Stomach (tissue), 9 donors: ENCODE results near the gene ITIH4. TPM values are rescaled to one million over a fixed set of nuclear protein-coding genes. Genes with fewer than 3 reads are reported as not detected.

Experiments used
- DNase-seq, 2 donors: peaks; one replicate each; pipeline versions ENCODE4 v3.0.0 to v3.0.0-alpha.2; 2013 to 2019
- H3K27ac ChIP-seq, 5 donors: fragments of 200-600 bp in 4 of 5; sonication (generic) in 4 of 5; one replicate each; pipeline ENCODE4 v1.5.1; 2013 to 2019; ENCODE audit warnings: mild to moderate bottlenecking in 1 of 5, moderate library complexity in 1 of 5
- H3K27me3 ChIP-seq, 3 donors: fragments of 200-600 bp; sonication (generic); one replicate each; pipeline ENCODE4 v1.5.1; 2017 to 2019; ENCODE audit warnings: mixed run types in 1 of 3
- H3K36me3 ChIP-seq, 4 donors: fragments of 200-600 bp; sonication (generic); 1 replicate in 3 of 4; 2 replicates in 1 of 4; pipeline ENCODE4 v1.5.1; 2016 to 2019
- H3K4me1 ChIP-seq, 4 donors: fragments of 200-600 bp; sonication (generic); one replicate each; pipeline ENCODE4 v1.5.1; 2016 to 2019
- H3K4me3 ChIP-seq, 4 donors: fragments of 200-600 bp; sonication (generic) in 3 of 4; one replicate each; pipeline ENCODE4 v1.5.1; 2016 to 2019; ENCODE audit warnings: mild to moderate bottlenecking in 1 of 4
- H3K9me3 ChIP-seq, 4 donors: fragments of 200-600 bp; sonication (generic); one replicate each; pipeline ENCODE4 v1.5.1; 2016 to 2019
- EP300 ChIP-seq: sonication (generic); formaldehyde crosslinking; IDR thresholded peaks from one replicate; pipeline ENCODE4 v1.6.1; 2017; ENCODE audit warnings: antibody characterized with exemption
- POLR2A ChIP-seq, 4 donors: fragments of 450-650 bp; IDR thresholded peaks; one replicate each; pipeline ENCODE4 v1.6.1; 2016; ENCODE audit warnings: antibody characterized with exemption in 4 of 4, control low read depth in 2 of 4, mild to moderate bottlenecking in 1 of 4, moderate library complexity in 1 of 4
- POLR2AphosphoS5 ChIP-seq, 3 donors: sonication (generic); formaldehyde crosslinking; IDR thresholded peaks; one replicate each; pipeline ENCODE4 v1.6.1; 2016; ENCODE audit warnings: antibody characterized with exemption in 3 of 3
- WGBS, 5 donors: extraction: QIAGEN DNeasy Blood & Tissue Kit in 3 of 5; methylation state at CpG; one replicate each; pipeline versions ENCODE4 v1.1.5 to v1.1.7; 2013 to 2018; 5-methylcytosine and 5-hydroxymethylcytosine counted together
- intact Hi-C: fragments of 100-400 bp; cut with DNase I; formaldehyde crosslinking; loops from one replicate; pipeline ENCODE4 v1.15.1; 2023; ENCODE audit warnings: low total_unique reads
- polyA plus RNA-seq, 3 donors: library from polyadenylated mRNA; stranded (reverse); fragments of 200-250 nt; gene quantifications; one replicate each; pipeline ENCODE4 v1.2.3, GENCODE V29; 2013
- total RNA-seq, 5 donors: library from RNA; depleted of rRNA; stranded (reverse); fragments of >200 nt; gene quantifications; one replicate each; pipeline versions ENCODE4 v1.1.0 to v1.2.3, GENCODE V29; 2014 to 2016
- TF ChIP-seq, protein P1 (sequence below), 7 experiments: fragments of 450-650 bp in 4 of 7; fragments of 200-600 bp in 3 of 7; sonication (generic) in 3 of 7; IDR thresholded peaks; one replicate each; pipeline ENCODE4 v1.5.1; 2016 to 2019; ENCODE audit warnings: antibody characterized with exemption in 7 of 7, control low read depth in 2 of 7, mild to moderate bottlenecking in 1 of 7
- donor health status: healthy with polysubstance abuse.
- donor health status: Bipolar disorder and iron deficiency.
- donor health status: healthy.

ITIH4 gene
- total and polyA plus RNA-seq, 8 donors: 1.7 to 300 (median 18.5) TPM

DNA sequence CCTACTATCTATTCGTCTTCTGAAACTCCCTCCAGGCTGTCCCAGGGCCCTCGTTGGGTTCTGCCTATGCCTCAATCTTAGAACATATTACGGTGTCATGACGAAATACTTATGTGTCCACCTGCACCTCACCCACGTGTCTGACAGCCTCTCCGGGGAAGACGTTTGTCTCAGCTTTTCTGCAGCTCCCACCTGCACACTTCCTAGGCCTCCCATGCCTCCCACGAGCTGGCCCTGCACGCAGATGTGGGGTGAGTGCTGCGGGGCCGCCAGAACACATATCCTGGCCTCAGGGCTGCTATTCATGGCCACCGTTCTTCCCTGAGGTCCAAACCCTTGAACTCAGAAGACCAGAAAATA, 11.5 kb upstream of the ITIH4 start:
- H3K27ac ChIP-seq: no peak overlapping the region
- WGBS, 5 donors: 75 to 87% (median 83%) methylated on average over 12 of the region's 12 CpGs
- TF ChIP-seq POLR2A (IDR thresholded peaks at IDR 0.05) (no peak), EP300 (no peak), POLR2AphosphoS5 (IDR thresholded peaks at IDR 0.05) (no peak)
- TF ChIP-seq, protein P1, sequence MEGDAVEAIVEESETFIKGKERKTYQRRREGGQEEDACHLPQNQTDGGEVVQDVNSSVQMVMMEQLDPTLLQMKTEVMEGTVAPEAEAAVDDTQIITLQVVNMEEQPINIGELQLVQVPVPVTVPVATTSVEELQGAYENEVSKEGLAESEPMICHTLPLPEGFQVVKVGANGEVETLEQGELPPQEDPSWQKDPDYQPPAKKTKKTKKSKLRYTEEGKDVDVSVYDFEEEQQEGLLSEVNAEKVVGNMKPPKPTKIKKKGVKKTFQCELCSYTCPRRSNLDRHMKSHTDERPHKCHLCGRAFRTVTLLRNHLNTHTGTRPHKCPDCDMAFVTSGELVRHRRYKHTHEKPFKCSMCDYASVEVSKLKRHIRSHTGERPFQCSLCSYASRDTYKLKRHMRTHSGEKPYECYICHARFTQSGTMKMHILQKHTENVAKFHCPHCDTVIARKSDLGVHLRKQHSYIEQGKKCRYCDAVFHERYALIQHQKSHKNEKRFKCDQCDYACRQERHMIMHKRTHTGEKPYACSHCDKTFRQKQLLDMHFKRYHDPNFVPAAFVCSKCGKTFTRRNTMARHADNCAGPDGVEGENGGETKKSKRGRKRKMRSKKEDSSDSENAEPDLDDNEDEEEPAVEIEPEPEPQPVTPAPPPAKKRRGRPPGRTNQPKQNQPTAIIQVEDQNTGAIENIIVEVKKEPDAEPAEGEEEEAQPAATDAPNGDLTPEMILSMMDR (IDR thresholded peaks at IDR 0.05): no peak
- H3K9me3 ChIP-seq: no peaks in the 10 kb centered on the region
- intact Hi-C loops: no loop called here
- peaks cover 5 to 65% (median 57%) of the 10 kb centered on the region in 4 donors for H3K36me3 ChIP-seq
- peaks cover 27 to 56% (median 38%) of the 10 kb centered on the region in 4 donors for H3K4me1 ChIP-seq
- H3K4me3 ChIP-seq: no peak overlapping the region
- no peak for DNase-seq
- no peaks in the 10 kb centered on the region for H3K27me3 ChIP-seq

- no peak overlapping the region for H3K27ac ChIP-seq
- intact Hi-C loops: no loop called here
- peaks cover 26 to 51% (median 35%) of the 10 kb centered on the region in 4 donors for H3K4me1 ChIP-seq
- H3K9me3 ChIP-seq: no peaks in the 10 kb centered on the region
- H3K36me3 ChIP-seq: peaks cover 6 to 67% (median 56%) of the 10 kb centered on the region in 4 donors
- no peaks in the 10 kb centered on the region for H3K27me3 ChIP-seq
- DNase-seq: no peak
- no peak for TF ChIP-seq EP300
- no peak for TF ChIP-seq POLR2AphosphoS5 (IDR thresholded peaks at IDR 0.05)
- TF ChIP-seq, protein P1 (IDR thresholded peaks at IDR 0.05): no peak
- no peak for TF ChIP-seq POLR2A (IDR thresholded peaks at IDR 0.05)
- H3K4me3 ChIP-seq: no peak overlapping the region
- WGBS, 5 donors: 88 to 96% (median 95%) methylated on average over 9 to 12 of the region's 12 CpGs
Observed at GRCh38 chr3:52841211-52841980, 10.9 kb upstream of the ITIH4 start.

GRCh38 chr3:52839892-52840545, 9.5 kb upstream of the ITIH4 start:
- TF ChIP-seq POLR2AphosphoS5 (IDR thresholded peaks at IDR 0.05) (no peak), POLR2A (IDR thresholded peaks at IDR 0.05) (no peak), EP300 (no peak)
- TF ChIP-seq, protein P1 (IDR thresholded peaks at IDR 0.05): no peak
- H3K4me3 ChIP-seq: no peak overlapping the region
- WGBS, 5 donors: 86 to 88% (median 88%) methylated on average over 23 of the region's 23 CpGs
- no peak overlapping the region for H3K27ac ChIP-seq
- H3K36me3 ChIP-seq: peaks cover 14 to 81% (median 68%) of the 10 kb centered on the region in 4 donors
- no peak for DNase-seq
- no peaks in the 10 kb centered on the region for H3K9me3 ChIP-seq
- no peaks in the 10 kb centered on the region for H3K27me3 ChIP-seq
- peaks cover 13 to 38% (median 31%) of the 10 kb centered on the region in 4 donors for H3K4me1 ChIP-seq
- intact Hi-C loops: no loop called here

GRCh38 chr3:52839268-52839575, 8.8 kb upstream of the ITIH4 start:
- peaks cover 5 to 36% (median 27%) of the 10 kb centered on the region in 4 donors for H3K4me1 ChIP-seq
- H3K27me3 ChIP-seq: no peaks in the 10 kb centered on the region
- WGBS, 5 donors: 38 to 67% (median 56%) methylated on average over 1 to 2 of the region's 2 CpGs
- no peak overlapping the region for H3K27ac ChIP-seq
- intact Hi-C loops: no loop called here
- TF ChIP-seq POLR2AphosphoS5 (IDR thresholded peaks at IDR 0.05): no peak
- TF ChIP-seq, protein P1 (IDR thresholded peaks at IDR 0.05): no peak
- no peak overlapping the region for H3K4me3 ChIP-seq
- DNase-seq: no peak
- H3K36me3 ChIP-seq: peaks cover 14 to 85% (median 71%) of the 10 kb centered on the region in 4 donors
- H3K9me3 ChIP-seq: no peaks in the 10 kb centered on the region
